ENCODE data around the gene ARL15. TPM values are rescaled to one million over a fixed set of nuclear protein-coding genes. Genes with fewer than 3 reads are reported as not detected.

The ARL15 gene
- total RNA-seq, 1 experiment from 2014 or later: 0.50 TPM

- Histone ChIP-seq H3K4me3 (no peak overlapping the region), H4K20me1 (ENCODE audit: insufficient read depth) (no peaks in the 10 kb centered on the region), H3K4me2 (no peak overlapping the region), H3K27ac (no peak overlapping the region), H3K9me3 (ENCODE audit: insufficient read depth, low read depth) (no peaks in the 10 kb centered on the region), H3K9me2 (ENCODE audit: insufficient read depth) (0 out of 2 replicates have a peak, but pooled peaks cover under 1% of the 10 kb centered on the region), H3K79me2 (ENCODE audit: low read depth) (no peaks in the 10 kb centered on the region), H3F3A (ENCODE audit: insufficient read depth, low read depth) (no peaks in the 10 kb centered on the region), H3K36me3 (ENCODE audit: low read depth) (no peaks in the 10 kb centered on the region), H2AFZ (no peak overlapping the region), H3K4me1 (replicated peaks; ENCODE audit: insufficient read depth) (no peaks in the 10 kb centered on the region), H3K27me3 (ENCODE audit: insufficient read depth, low read depth) (no peaks in the 10 kb centered on the region)
- TF ChIP-seq CTCF (conservative IDR thresholded peaks at IDR 0.05): no peak
- TF ChIP-seq EZH2 (IDR thresholded peaks at IDR 0.05; ENCODE audit: low read depth): no peak
- DNase-seq: peak in 1 of 2 experiments; percentile 36
- ChIA-PET POLR2A (ENCODE audit: unreplicated experiment) (no interaction called here), CTCF (no interaction called here)
- no TSS peak for BruUV-seq (replicated peaks)
- intact Hi-C loops (cut with micrococcal nuclease; ENCODE audit: unreplicated experiment): no loop called here
Measured at GRCh38 chr5:54024466-54024865, 285.9 kb downstream of the ARL15 start.

- Histone ChIP-seq H3K27me3 (ENCODE audit: insufficient read depth, low read depth) (no peaks in the 10 kb centered on the region), H3K9me3 (ENCODE audit: insufficient read depth, low read depth) (no peaks in the 10 kb centered on the region), H3K79me2 (ENCODE audit: low read depth) (no peaks in the 10 kb centered on the region), H2AFZ (no peak overlapping the region), H3K4me1 (replicated peaks; ENCODE audit: insufficient read depth) (no peaks in the 10 kb centered on the region), H3K4me2 (no peak overlapping the region), H3K9me2 (ENCODE audit: insufficient read depth) (0 out of 2 replicates have a peak, but pooled peaks cover 6% of the 10 kb centered on the region), H4K20me1 (ENCODE audit: insufficient read depth) (no peaks in the 10 kb centered on the region), H3K36me3 (ENCODE audit: low read depth) (no peaks in the 10 kb centered on the region), H3F3A (ENCODE audit: insufficient read depth, low read depth) (no peaks in the 10 kb centered on the region), H3K27ac (no peak overlapping the region), H3K4me3 (no peak overlapping the region)
- no TSS peak for BruUV-seq (replicated peaks)
- intact Hi-C loops (cut with micrococcal nuclease; ENCODE audit: unreplicated experiment): no loop called here
- ChIA-PET CTCF (no interaction called here), POLR2A (ENCODE audit: unreplicated experiment) (no interaction called here)
- no peak for TF ChIP-seq EZH2 (IDR thresholded peaks at IDR 0.05; ENCODE audit: low read depth)
- no peak for TF ChIP-seq CTCF (conservative IDR thresholded peaks at IDR 0.05)
- DNase-seq: no peak
Measured at GRCh38 chr5:54022223-54022622, 288.1 kb downstream of the ARL15 start.

GRCh38 chr5:54021431-54022164 lies 288.8 kb downstream of the ARL15 start:
- Histone ChIP-seq H3K27ac (no peak overlapping the region), H3K36me3 (ENCODE audit: low read depth) (no peaks in the 10 kb centered on the region), H4K20me1 (ENCODE audit: insufficient read depth) (no peaks in the 10 kb centered on the region), H3K79me2 (ENCODE audit: low read depth) (no peaks in the 10 kb centered on the region), H3K4me2 (no peak overlapping the region), H3K9me3 (ENCODE audit: insufficient read depth, low read depth) (no peaks in the 10 kb centered on the region), H3K9me2 (ENCODE audit: insufficient read depth) (0 out of 2 replicates have a peak, but pooled peaks cover 6% of the 10 kb centered on the region), H3K4me1 (replicated peaks; ENCODE audit: insufficient read depth) (no peaks in the 10 kb centered on the region), H3F3A (ENCODE audit: insufficient read depth, low read depth) (no peaks in the 10 kb centered on the region), H3K27me3 (ENCODE audit: insufficient read depth, low read depth) (no peaks in the 10 kb centered on the region), H2AFZ (0 out of 2 replicates have a peak overlapping the region, but pooled peaks have one; percentile 6), H3K4me3 (no peak overlapping the region)
- TF ChIP-seq EZH2 (IDR thresholded peaks at IDR 0.05; ENCODE audit: low read depth) (no peak), CTCF (conservative IDR thresholded peaks at IDR 0.05) (no peak)
- intact Hi-C loops (cut with micrococcal nuclease; ENCODE audit: unreplicated experiment): no loop called here
- no peak for DNase-seq
- CTCF ChIA-PET: no interaction called here
- BruUV-seq (replicated peaks): no TSS peak
- POLR2A ChIA-PET (ENCODE audit: unreplicated experiment): no interaction called here
